B cell (primary cell): Measurements from ENCODE around the gene MBNL1.

Experiments
- CTCF ChIP-seq: fragments of 200-600 bp; IDR thresholded peaks from one replicate; pipeline ENCODE4 v1.8.0; 2022; ENCODE audit warnings: antibody characterized with exemption, mild to moderate bottlenecking
- EZH2 ChIP-seq: IDR thresholded peaks from 2 replicates; pipeline ENCODE4 v1.6.1; 2012; ENCODE audit warnings: borderline replicate concordance, low read depth, mild to moderate bottlenecking, moderate library complexity, low read length; ENCODE audit not compliant: insufficient read depth, poor library complexity, severe bottlenecking

- TF ChIP-seq CTCF (no peak), EZH2 (no peak)
These were observed 46.4 kb upstream of the MBNL1 start for GRCh38 chr3:152222327-152222726.
